ENCODE data around the gene TMEM179. TPM values are rescaled to one million over a fixed set of nuclear protein-coding genes. Genes with fewer than 3 reads are reported as not detected.

The TMEM179 gene
- total and polyA plus RNA-seq, 2 donors (not counting 3 experiments of a cell fraction or from before 2014, with no cell fraction given) = 0.14 TPM; not detected in 1

DNA sequence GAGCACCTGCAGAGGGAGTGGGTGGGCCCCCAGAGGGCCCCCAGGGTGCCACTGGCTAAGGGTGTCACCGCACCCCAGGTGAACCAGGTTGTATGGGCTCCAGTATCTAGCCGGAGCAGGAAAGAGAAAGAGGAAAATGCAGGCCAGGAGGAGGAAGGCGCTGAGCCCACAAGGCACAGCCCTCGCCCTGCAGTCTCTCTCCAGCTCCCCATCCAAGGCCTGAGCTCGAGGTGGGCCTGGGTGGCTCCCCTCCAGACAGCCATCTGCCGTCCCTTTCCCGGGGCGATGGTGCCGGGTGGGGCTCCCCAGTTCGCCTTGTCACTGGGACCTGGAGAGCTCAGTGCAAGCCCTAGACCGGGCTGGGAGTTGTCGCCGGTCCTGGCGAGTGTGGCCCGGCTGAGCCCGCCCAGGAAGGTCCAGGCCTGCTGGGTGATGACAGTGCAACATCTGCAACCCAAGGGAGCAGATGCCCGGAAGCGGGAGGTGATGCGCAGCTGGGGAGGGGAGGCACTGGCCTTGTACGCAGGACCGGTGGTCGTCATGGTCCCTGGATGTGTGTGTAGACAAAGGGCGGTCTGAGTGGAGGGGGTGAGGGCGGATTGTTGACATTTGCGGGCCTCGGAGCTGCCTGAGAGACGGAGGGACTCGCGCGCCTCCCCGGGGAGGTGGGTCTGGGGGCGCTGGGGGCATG, 716 bp downstream of the TMEM179 start:
- POLR2A ChIA-PET = no interaction called here
- Histone ChIP-seq H2AFZ (ENCODE audit: low read depth, low read length) (no peak overlapping the region), H4K20me1 (replicated peaks; ENCODE audit: control insufficient read depth, extremely low read depth, insufficient read depth, low read length) (no peaks in the 10 kb centered on the region), H3K4me3 (replicated peaks in 1 of 3; ENCODE audit: insufficient read depth in 1 of 3, low read depth in 1 of 3, low read length in 3 of 3) (no peak overlapping the region), H3K4me1 (ENCODE audit: control insufficient read depth, extremely low read depth, insufficient read depth, low read length) (no peaks in the 10 kb centered on the region), H3K9me3 (replicated peaks; ENCODE audit: control insufficient read depth, insufficient read depth, low read length) (no peaks in the 10 kb centered on the region), H3K4me2 (ENCODE audit: insufficient read depth, low read length) (no peak overlapping the region), H3K9ac (replicated peaks; ENCODE audit: extremely low read depth, insufficient read depth, low read length) (no peak overlapping the region), H3K79me2 (ENCODE audit: control insufficient read depth, insufficient read depth, low read length) (no peaks in the 10 kb centered on the region), H3K27ac (ENCODE audit: insufficient read depth, low read depth, low read length) (no peak overlapping the region), H3K27me3 (ENCODE audit: control insufficient read depth in 2 of 2, insufficient read depth in 2 of 2, low read length in 2 of 2) (peaks cover 0 to 3% of the 10 kb centered on the region in 2 experiments), H3K9me1 (replicated peaks; ENCODE audit: control insufficient read depth, extremely low read depth, insufficient read depth, low read length) (no peaks in the 10 kb centered on the region), H3K36me3 (ENCODE audit: control insufficient read depth in 2 of 2, extremely low read depth in 1 of 2, insufficient read depth in 2 of 2, low read length in 2 of 2) (no peaks in the 10 kb centered on the region)
- TF ChIP-seq POLR2AphosphoS5 (IDR thresholded peaks at IDR 0.05; ENCODE audit: insufficient read depth, low read depth, low read length) (no peak), GATA2 (IDR thresholded peaks at IDR 0.05; ENCODE audit: insufficient read depth, insufficient read length, low read depth, low read length) (no peak), MYC (IDR thresholded peaks at IDR 0.05; ENCODE audit: low read depth, low read length) (no peak), EZH2 (IDR thresholded peaks at IDR 0.05; ENCODE audit: borderline replicate concordance, low read depth, low read length, severe bottlenecking) (no peak), POLR2A (IDR thresholded peaks at IDR 0.05; ENCODE audit: low read depth, low read length) (no peak), FOS (IDR thresholded peaks at IDR 0.05; ENCODE audit: borderline replicate concordance, insufficient read depth, low read length) (no peak), JUN (IDR thresholded peaks at IDR 0.05; ENCODE audit: borderline replicate concordance, insufficient read depth, insufficient read length, low read depth) (no peak)
- TF ChIP-seq, protein P1, sequence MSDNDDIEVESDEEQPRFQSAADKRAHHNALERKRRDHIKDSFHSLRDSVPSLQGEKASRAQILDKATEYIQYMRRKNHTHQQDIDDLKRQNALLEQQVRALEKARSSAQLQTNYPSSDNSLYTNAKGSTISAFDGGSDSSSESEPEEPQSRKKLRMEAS (IDR thresholded peaks at IDR 0.05; ENCODE audit: insufficient read depth, insufficient read length) = no peak
- TF ChIP-seq, protein P2, sequence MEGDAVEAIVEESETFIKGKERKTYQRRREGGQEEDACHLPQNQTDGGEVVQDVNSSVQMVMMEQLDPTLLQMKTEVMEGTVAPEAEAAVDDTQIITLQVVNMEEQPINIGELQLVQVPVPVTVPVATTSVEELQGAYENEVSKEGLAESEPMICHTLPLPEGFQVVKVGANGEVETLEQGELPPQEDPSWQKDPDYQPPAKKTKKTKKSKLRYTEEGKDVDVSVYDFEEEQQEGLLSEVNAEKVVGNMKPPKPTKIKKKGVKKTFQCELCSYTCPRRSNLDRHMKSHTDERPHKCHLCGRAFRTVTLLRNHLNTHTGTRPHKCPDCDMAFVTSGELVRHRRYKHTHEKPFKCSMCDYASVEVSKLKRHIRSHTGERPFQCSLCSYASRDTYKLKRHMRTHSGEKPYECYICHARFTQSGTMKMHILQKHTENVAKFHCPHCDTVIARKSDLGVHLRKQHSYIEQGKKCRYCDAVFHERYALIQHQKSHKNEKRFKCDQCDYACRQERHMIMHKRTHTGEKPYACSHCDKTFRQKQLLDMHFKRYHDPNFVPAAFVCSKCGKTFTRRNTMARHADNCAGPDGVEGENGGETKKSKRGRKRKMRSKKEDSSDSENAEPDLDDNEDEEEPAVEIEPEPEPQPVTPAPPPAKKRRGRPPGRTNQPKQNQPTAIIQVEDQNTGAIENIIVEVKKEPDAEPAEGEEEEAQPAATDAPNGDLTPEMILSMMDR (IDR thresholded peaks at IDR 0.05; ENCODE audit: extremely low read depth in 1 of 2, insufficient read depth in 1 of 2, low read depth in 1 of 2, low read length in 2 of 2) = no peak
- DNase-seq (ENCODE audit: low read depth, low spot score) (no peak), FAIRE-seq (no peak)
- dilution Hi-C loops (cut with MboI; ENCODE audit: extremely low pct_ligation_motif_present, low sequenced_read_pairs) = no loop called here
- no TSS peak for BruUV-seq (replicated peaks)
- CTCF ChIA-PET = interaction anchor here (0.7 kb wide), 1 partner anchor 466 kb away, joined by 5 read pairs; no protein-coding TSS in a partner anchor
- intact Hi-C loops (cut with micrococcal nuclease) = no loop called here

All from endothelial cell of umbilical vein (primary cell).